HAP-1 (cell line): ENCODE measurements around the gene SETD7.
"Not testable (repeated sequence)": the region's sequence is repeated elsewhere in the genome, so short reads cannot be mapped to it uniquely, and the experiment has no call there.

Source experiments
- DNase-seq, 2 experiments: peaks; one replicate each; pipeline ENCODE4 v3.0.0-alpha.2; 2016 to 2020; ENCODE audit warnings: low spot score in 2 of 2
- H3K27me3 ChIP-seq: fragments of 250-450 bp; sonication (Bioruptor Pico); 2 replicates; pipeline ENCODE4 v1.5.1; 2020; ENCODE audit warnings: low read depth, mild to moderate bottlenecking, moderate library complexity
- H3K36me3 ChIP-seq: fragments of 250-450 bp; sonication (Bioruptor Pico); replicated peaks from 2 replicates; pipeline ENCODE4 v1.5.1; 2020; ENCODE audit warnings: mild to moderate bottlenecking
- H3K4me1 ChIP-seq: fragments of 250-450 bp; sonication (Bioruptor Pico); 2 replicates; pipeline ENCODE4 v1.5.1; 2020; ENCODE audit warnings: mild to moderate bottlenecking
- H3K4me3 ChIP-seq: fragments of 250-450 bp; sonication (Bioruptor Pico); 2 replicates; pipeline ENCODE4 v1.5.1; 2020; ENCODE audit warnings: mild to moderate bottlenecking, moderate library complexity
- H3K9me3 ChIP-seq: fragments of 250-450 bp; sonication (Bioruptor Pico); 2 replicates; pipeline ENCODE4 v1.5.1; 2020; ENCODE audit warnings: mild to moderate bottlenecking, moderate library complexity
- in situ Hi-C: fragments of 300-500 bp; cut with MboI; formaldehyde crosslinking; loops from 3 replicates; pipeline ENCODE4 v1.14.3; 2020; ENCODE audit warnings: low sequenced_read_pairs, inconsistent platforms, mixed read lengths

The SETD7 gene

GRCh38 chr4:139470295-139470694 lies 85.7 kb downstream of the SETD7 start:
- in situ Hi-C loops, result no loop called here
- Histone ChIP-seq H3K27me3 (no peaks in the 10 kb centered on the region), H3K9me3 (peaks cover 7% of the 10 kb centered on the region; the same call in 1 of the 2 replicates), H3K36me3 (peaks cover 9% of the 10 kb centered on the region), H3K4me3 (no peak overlapping the region), H3K4me1 (no peaks in the 10 kb centered on the region)
- DNase-seq, result no peak

DNA sequence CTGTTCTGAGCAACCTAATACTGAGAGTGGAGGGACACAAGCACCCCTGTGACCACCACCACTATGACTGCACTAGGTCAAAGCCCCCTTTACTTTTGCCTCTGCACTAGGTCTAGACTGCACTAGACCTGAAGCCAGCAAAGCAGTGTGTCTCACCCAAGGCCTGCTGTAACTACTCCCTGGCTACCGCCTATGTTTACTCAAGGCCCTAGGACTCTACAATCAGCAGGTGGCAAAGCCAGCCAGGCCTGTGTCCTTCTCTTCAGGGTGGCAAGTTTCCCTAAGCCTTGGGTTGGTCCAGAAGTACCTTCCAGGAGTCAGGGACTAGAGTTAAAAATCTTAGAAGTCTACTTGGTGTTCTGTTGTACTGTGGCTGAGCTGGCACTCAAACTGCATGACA lies 86.2 kb downstream of the SETD7 start:
- no peaks in the 10 kb centered on the region for H3K4me1 ChIP-seq
- H3K9me3 ChIP-seq, result peaks cover 7% of the 10 kb centered on the region; the same call in 1 of the 2 replicates
- H3K4me3 ChIP-seq, result no peak overlapping the region
- H3K27me3 ChIP-seq, result no peaks in the 10 kb centered on the region
- in situ Hi-C loops, result no loop called here
- peaks cover 9% of the 10 kb centered on the region for H3K36me3 ChIP-seq
- no peak for DNase-seq

- H3K4me1 ChIP-seq, result no peaks in the 10 kb centered on the region
- no peaks in the 10 kb centered on the region for H3K27me3 ChIP-seq
- H3K36me3 ChIP-seq, result peaks cover 9% of the 10 kb centered on the region
- peaks cover 7% of the 10 kb centered on the region; the same call in 1 of the 2 replicates for H3K9me3 ChIP-seq
- no peak for DNase-seq
- in situ Hi-C loops, result no loop called here
- H3K4me3 ChIP-seq, result no peak overlapping the region
Measured at GRCh38 chr4:139469216-139469615, 86.8 kb downstream of the SETD7 start.

DNA sequence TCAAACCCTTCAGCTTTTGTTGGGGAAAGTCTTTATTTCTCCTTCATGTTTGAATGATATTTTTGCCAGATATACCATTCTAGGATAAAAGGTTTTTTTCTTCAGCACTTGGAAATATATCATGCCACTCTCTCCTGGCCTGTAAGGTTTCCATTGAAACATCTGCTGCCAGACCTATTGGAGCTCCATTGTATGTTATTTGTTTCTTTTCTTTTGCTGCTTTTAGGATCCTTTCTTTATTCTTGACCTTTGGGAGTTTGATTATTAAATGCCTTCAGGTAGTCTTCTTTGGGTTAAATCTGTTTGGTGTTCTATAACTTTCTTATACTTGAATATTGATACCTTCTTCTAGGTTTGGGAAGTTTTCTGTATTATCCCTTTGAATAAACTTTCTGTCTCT lies 87.3 kb downstream of the SETD7 start:
- H3K4me1 ChIP-seq, H3K4me3 ChIP-seq, DNase-seq, in situ Hi-C loops, H3K36me3 ChIP-seq, H3K9me3 ChIP-seq, H3K27me3 ChIP-seq: not testable (repeated sequence)

DNA sequence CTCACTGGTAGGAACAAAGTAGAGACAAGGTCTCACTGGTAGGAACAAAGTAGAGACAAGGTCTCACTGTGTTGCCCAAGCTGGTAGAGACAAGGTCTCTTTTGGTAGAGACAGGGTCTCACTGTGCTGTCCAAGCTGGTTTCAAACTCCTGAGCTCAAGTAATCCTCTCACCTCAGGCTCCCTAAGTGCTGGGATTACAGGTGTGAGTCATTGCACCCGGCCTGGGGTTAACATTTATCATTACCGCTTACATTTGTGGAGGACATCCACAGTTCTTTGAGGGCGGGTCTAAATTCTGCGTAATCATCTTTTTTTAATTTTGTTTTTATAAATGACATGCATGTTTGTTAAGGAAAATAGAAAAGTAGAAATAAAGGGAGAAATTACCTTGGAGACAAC lies 90.1 kb downstream of the SETD7 start:
- H3K36me3 ChIP-seq, result no peaks in the 10 kb centered on the region
- no peaks in the 10 kb centered on the region for H3K4me1 ChIP-seq
- no peak overlapping the region for H3K4me3 ChIP-seq
- in situ Hi-C loops, result no loop called here
- DNase-seq, result no peak
- peaks cover 7% of the 10 kb centered on the region; the same call in 1 of the 2 replicates for H3K9me3 ChIP-seq
- no peaks in the 10 kb centered on the region for H3K27me3 ChIP-seq

GRCh38 chr4:139464512-139464911 lies 91.5 kb downstream of the SETD7 start:
- H3K4me1 ChIP-seq, in situ Hi-C loops, H3K9me3 ChIP-seq, H3K4me3 ChIP-seq, H3K36me3 ChIP-seq, H3K27me3 ChIP-seq, DNase-seq: not testable (repeated sequence)

DNA sequence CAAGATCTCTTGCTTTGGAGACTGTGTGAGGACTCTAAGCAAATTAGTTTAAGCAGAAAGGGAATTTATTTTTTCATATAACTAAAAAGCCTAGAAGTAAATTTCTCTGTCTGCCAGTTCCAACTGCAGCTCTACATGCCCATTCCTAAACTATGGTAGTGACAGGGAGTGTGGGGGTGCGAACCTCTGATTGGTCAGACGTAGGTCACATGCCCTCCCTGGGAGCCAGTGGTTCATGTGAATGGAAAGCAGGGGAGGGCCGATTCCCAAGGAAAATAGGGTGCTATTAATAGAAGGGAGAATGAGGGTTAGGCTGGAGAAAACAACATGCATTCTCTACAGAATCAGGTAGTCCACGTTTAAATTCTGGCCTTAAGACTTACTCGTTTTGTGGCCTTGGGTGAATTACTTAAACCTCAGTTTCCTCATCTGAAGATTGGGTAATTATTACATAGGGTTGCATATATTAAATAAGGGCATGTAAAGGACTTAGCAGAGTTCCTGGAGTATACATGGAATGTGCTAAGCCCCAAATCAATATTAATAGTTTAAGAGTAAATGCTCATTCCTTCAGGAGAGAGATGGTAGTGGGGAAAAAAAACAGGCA lies 94.9 kb downstream of the SETD7 start:
- in situ Hi-C loops, result no loop called here
- H3K4me3 ChIP-seq, result no peak overlapping the region
- DNase-seq, result peak in 1 of 2 experiments; percentile 37
- no peaks in the 10 kb centered on the region; the same call in 1 of the 2 replicates for H3K27me3 ChIP-seq
- peaks cover 22% of the 10 kb centered on the region for H3K4me1 ChIP-seq
- no peaks in the 10 kb centered on the region for H3K36me3 ChIP-seq
- no peaks in the 10 kb centered on the region for H3K9me3 ChIP-seq

- peaks cover 24% of the 10 kb centered on the region for H3K4me1 ChIP-seq
- DNase-seq, result no peak
- in situ Hi-C loops, result no loop called here
- H3K9me3 ChIP-seq, result no peaks in the 10 kb centered on the region
- H3K36me3 ChIP-seq, result no peaks in the 10 kb centered on the region
- H3K4me3 ChIP-seq, result no peak overlapping the region
- no peaks in the 10 kb centered on the region; the same call in 1 of the 2 replicates for H3K27me3 ChIP-seq
Measured at GRCh38 chr4:139460565-139460964, 95.5 kb downstream of the SETD7 start.

DNA sequence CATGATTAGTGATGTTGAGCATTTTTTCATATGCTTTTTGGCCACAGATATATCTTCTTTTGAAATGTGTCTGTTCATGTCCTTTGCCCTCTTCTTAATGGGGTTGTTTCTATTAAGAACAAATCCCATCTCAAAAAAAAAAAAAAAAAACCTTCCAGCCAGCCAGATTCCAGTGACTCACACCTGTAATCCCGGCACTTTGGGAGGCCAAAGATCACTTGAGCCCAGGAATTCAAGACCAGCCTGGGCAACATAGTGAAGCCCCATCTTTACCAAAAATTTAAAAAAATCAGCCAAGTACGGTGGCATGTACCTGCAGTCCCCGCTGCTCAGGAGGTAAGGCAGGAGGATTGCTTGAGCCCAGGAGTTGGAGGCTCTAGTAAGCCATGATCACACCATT lies 97.0 kb downstream of the SETD7 start:
- peaks cover 29% of the 10 kb centered on the region for H3K4me1 ChIP-seq
- H3K4me3 ChIP-seq, result no peak overlapping the region
- H3K9me3 ChIP-seq, result no peaks in the 10 kb centered on the region
- no peak for DNase-seq
- H3K27me3 ChIP-seq, result no peaks in the 10 kb centered on the region; the same call in 1 of the 2 replicates
- in situ Hi-C loops, result no loop called here
- no peaks in the 10 kb centered on the region for H3K36me3 ChIP-seq

DNA sequence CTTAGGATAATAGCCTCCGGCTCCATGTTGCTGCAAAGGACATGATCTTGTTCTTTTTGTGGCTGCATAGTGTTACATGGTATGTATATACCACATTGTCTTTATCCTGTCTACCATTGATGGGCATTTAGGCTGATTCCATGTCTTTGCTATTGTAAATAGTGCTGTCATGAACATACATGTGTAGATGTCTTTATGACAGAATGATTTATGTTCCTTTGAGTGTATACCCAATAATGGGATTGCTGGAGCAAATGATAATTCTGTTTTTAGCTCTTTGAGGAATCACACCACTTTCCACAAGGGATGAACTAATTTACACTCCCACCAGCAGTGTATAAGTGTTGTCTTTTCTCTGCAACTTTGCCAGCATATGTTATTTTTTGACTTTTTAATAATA lies 97.5 kb downstream of the SETD7 start:
- no peak for DNase-seq
- no peak overlapping the region for H3K4me3 ChIP-seq
- in situ Hi-C loops, result no loop called here
- no peaks in the 10 kb centered on the region for H3K9me3 ChIP-seq
- H3K36me3 ChIP-seq, result no peaks in the 10 kb centered on the region
- no peaks in the 10 kb centered on the region; the same call in 1 of the 2 replicates for H3K27me3 ChIP-seq
- peaks cover 29% of the 10 kb centered on the region for H3K4me1 ChIP-seq

GRCh38 chr4:139457318-139457717 lies 98.7 kb downstream of the SETD7 start:
- in situ Hi-C loops, result no loop called here
- no peak overlapping the region for H3K4me3 ChIP-seq
- no peaks in the 10 kb centered on the region; the same call in 1 of the 2 replicates for H3K27me3 ChIP-seq
- H3K4me1 ChIP-seq, result peaks cover 32% of the 10 kb centered on the region
- H3K9me3 ChIP-seq, result no peaks in the 10 kb centered on the region
- peak in 1 of 2 experiments; percentile 16 for DNase-seq
- H3K36me3 ChIP-seq, result no peaks in the 10 kb centered on the region

GRCh38 chr4:139455126-139455538 lies 100.9 kb downstream of the SETD7 start:
- peaks cover under 1% of the 10 kb centered on the region; the same call in 1 of the 2 replicates for H3K9me3 ChIP-seq
- peak overlapping the region; percentile 82 for H3K4me3 ChIP-seq
- H3K36me3 ChIP-seq, result peaks cover 1% of the 10 kb centered on the region; the same call in 1 of the 2 replicates
- in situ Hi-C loops, result no loop called here
- no peak for DNase-seq
- H3K27me3 ChIP-seq, result no peaks in the 10 kb centered on the region; the same call in 1 of the 2 replicates
- H3K4me1 ChIP-seq, result peaks cover 36% of the 10 kb centered on the region

- H3K36me3 ChIP-seq, result peaks cover 3% of the 10 kb centered on the region; the same call in 1 of the 2 replicates
- H3K27me3 ChIP-seq, result no peaks in the 10 kb centered on the region; the same call in 1 of the 2 replicates
- DNase-seq, result no peak
- in situ Hi-C loops, result no loop called here
- peaks cover 36% of the 10 kb centered on the region for H3K4me1 ChIP-seq
- H3K4me3 ChIP-seq, result peak within 1 kb of the TSS; percentile 82
- H3K9me3 ChIP-seq, result peaks cover 5% of the 10 kb centered on the region; the same call in 1 of the 2 replicates
Measured at GRCh38 chr4:139454111-139455045, 101.6 kb downstream of the SETD7 start, which contains the start of gene RAB33B. Gene RAB33B, plus strand, starts transcription at chr4:139454121. Its CDS starts 75 bp downstream, at chr4:139454196.
